ENCODE measurements around the gene ETAA1. TPM values are rescaled to one million over a fixed set of nuclear protein-coding genes. Genes with fewer than 3 reads are reported as not detected.

The ETAA1 gene
- total RNA-seq, result 16.8 and 36.2 TPM in 2 replicates

DNA sequence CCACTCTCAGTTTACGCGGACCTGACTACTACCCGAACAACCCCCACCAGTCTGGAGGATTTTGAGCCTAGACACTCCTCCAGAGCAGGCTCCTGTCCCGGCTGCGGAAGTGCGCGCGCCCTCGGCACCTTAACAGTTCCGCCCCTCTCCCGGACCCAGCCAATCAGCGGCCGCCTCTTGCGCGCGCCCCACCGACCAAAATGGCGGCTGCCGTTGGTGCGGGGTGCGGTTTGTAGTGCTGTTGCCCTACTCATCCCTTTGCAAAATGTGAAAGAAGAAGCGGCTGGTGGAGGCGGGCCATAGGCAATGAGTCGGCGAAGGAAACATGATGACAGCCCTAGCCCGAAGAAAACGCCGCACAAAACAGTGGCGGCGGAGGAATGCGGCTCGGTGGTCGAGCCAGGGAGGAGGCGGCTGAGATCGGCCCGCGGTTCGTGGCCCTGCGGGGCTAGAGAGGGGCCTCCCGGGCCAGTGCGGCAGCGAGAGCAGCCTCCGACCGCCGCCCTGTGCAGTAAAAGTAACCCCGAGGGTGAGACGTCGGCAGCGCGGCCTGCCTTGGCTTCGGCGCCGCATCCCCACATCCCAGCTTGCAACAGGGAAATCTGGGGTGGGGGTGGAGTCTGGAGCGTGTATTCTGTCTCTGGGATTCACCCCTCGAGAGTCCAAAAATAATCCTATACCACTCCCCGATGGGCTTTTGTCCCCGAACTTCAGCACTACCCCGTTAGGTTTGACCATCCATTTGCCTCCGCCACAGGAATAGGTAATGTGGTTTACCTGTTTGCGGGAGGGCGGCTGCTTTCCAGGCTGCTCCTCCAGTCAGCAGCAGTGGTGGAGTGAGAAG is at the start of gene ETAA1:
TSS of gene ETAA1 (plus strand) at position 191 of the 844 bp plus-strand sequence. CDS start at position 307, 116 bp downstream.

Measured in epithelial cell of alveolus of lung (primary cell).